Dermis blood vessel endothelial cell (primary cell): ENCODE data around the gene TAS2R50. TPM values are rescaled to one million over a fixed set of nuclear protein-coding genes. Genes with fewer than 3 reads are reported as not detected.

ENCODE experiments used
- DNase-seq: peaks from one replicate; pipeline ENCODE4 v3.0.0; 2010
- total RNA-seq: library from RNA; depleted of rRNA; stranded (reverse); fragments of >200 nt; gene quantifications from 2 replicates; pipeline ENCODE4 v1.2.3, GENCODE V29; 2014

Gene TAS2R50
- total RNA-seq, 1 donor from 2014 or later: 3.6 TPM

DNA sequence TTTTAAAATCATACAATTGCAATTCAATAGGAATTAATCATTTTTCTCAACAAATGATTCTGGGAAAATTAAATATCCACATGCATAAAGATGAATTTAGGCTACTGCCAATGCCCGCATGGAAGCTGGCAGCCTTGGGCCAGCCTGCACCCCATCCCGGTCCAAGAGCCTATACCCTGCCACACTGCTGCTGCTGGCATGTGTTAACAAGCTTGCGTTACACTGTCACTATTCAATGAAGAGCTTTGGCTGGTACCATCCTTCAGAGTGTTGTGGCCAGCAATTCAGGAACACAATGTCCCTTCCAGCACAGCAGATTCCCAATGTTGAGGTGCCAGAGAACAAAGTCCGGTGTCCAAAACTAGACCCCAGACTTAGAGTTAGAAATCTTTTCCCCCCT, 34.1 kb downstream of the TAS2R50 start:
- no peak for DNase-seq

DNA sequence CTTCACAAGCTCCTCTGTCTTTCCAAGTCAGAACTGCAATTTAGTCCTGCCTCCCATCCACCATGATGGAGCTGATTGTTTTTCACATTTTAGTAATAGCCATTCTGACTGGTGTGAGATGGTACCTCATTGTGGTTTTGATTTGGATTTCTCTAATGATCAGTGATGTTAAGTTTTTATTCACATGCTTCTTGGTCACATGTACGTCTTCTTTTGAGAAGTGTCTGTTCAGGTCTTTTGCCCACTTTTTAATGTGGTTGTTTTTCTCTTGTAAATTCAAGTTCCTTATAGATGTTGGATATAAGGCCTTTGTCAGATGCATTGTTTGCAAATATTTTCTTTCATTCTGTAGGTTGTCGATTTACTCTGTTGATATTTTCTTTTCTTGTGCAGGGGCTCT, 43.5 kb downstream of the TAS2R50 start:
- no peak for DNase-seq

DNA sequence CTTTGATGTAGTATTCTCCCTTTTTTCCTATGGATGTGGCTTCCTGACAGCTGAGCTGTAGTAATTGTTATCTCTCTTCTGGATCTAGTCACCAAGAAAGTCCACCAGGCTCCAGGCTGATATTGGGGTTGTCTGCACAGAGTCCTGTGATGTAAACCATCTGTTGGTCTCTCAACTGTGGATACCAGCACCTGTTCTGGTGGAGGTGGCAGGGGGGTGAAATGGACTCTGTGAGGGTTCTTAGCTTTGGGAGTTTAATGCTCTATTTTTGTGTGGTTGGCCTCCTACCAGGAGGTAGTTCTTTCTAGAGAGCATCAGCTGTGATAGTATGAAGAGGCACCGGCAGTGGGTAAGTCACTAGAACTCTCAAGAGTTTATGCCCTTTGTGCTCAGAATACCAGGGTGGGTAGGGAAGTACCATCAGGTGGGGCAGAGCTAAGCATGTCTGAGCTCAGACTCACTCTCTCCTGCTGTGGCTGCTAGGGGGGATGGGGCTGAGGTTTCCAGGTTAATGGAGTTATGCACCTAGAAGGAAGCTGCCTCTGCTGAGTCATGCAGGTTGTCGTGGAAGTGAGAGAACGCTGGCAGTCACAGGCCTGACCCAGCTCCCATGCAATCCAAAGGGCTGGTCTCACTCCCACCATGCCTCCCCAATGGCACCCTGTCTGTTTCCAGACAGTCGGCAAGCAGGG, 44.6 kb downstream of the TAS2R50 start:
- DNase-seq: no peak

DNA sequence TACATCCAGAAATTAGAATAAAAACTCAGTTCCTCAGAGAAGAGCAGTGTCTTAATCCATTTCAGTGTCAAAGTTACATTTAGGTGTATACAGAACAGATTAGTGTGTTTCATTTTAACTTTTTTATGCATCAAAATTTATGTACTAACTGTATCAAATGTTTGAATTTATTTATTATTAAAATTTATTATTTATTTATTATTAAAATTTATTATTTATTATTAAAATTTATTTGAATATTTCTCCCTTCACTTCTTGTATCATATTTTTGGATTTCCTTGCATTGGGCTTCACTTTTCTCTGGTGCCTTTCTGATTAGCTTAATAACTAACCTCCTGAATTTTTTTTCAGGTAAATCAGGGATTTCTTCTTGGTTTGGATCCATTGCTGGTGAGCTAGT, 45.3 kb downstream of the TAS2R50 start:
- DNase-seq: no peak

DNA sequence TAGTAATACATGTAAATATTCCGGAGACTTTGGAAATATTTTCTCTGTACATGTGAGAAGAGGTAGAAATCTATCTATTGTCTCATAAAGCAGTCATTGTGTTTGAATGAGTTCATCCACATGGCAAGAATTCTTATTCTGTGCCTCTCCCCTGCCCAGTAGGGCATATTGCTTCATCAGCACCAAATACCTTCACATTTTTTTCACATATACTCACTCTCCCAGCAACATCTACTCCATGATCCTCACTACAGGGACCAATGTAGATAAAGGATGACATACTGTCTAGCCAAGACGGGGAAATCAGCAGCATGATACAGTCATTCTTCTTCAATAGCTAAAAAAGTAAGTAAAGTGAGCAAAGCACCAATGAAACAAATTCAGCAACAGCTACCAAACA, 46.3 kb downstream of the TAS2R50 start:
- DNase-seq: no peak

DNA sequence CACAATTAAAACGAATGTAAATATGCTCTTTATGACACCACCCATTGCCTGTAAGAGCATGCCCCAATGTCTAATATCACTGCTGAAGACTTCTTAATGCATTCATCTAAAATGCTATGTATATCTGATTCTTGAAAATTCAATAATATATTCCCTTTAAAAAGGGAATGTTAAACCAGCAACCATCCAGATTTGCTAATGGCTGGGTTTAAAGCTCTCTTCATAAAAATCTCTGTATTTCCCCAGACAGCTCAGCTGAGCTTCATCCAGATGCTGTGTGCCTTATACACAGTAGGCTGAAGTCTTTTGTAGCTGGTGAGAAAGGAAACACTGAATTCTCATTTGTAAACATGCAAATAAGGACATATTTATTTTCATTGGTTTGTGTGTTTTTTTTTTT, 47.5 kb downstream of the TAS2R50 start, which contains the start of gene TAS2R14:
Gene TAS2R14, minus strand, starts transcription at position 101 of the 400 bp plus-strand sequence. Its CDS starts 56 bp downstream, at position 45.
- DNase-seq: no peak

DNA sequence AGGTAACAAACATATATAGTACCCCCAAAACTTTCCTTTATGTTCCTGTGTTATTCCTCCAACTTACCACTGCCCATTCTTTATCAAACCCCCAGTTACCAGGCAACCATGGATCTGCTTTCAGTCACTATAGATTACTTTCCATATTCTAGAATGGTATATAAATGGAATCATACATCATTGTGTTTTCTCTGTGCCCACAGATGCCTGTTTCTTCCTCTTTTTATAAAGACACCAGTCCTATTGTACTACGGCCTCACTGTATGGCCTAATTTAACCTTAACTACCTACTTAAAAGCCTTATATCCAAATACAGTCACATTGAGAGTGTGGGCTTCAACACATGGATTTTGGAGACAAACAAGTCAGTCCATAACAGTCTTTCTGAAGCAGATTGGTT, 50.2 kb downstream of the TAS2R50 start:
- no peak for DNase-seq

Other genes starting within 250 kb of the TAS2R50 start
- gene TAS2R7, start 184.3 kb downstream of the TAS2R50 start, total RNA-seq: not detected in 2 replicates
- gene TAS2R8, start 179.6 kb downstream of the TAS2R50 start, total RNA-seq: not detected in 2 replicates
- not detected in 2 replicates for gene TAS2R9, start 176.7 kb downstream of the TAS2R50 start, total RNA-seq
- gene TAS2R10, start 160.6 kb downstream of the TAS2R50 start, total RNA-seq: 0.17 and 0.37 TPM in 2 replicates
- 0.17 and 0.33 TPM in 2 replicates for gene PRR4, start 137.4 kb downstream of the TAS2R50 start, total RNA-seq
- gene PRH1, start 102.7 kb downstream of the TAS2R50 start, total RNA-seq: 11.2 and 12.8 TPM in 2 replicates
- 0.84 and 1.0 TPM in 2 replicates for gene TAS2R13, start 77.3 kb downstream of the TAS2R50 start, total RNA-seq
- not detected in 2 replicates for gene PRH2, start 57.7 kb downstream of the TAS2R50 start, total RNA-seq
- 0.74 and 2.0 TPM in 2 replicates for gene TAS2R14, start 47.6 kb downstream of the TAS2R50 start, total RNA-seq
- 2.2 and 3.6 TPM in 2 replicates for gene TAS2R20, start 11.4 kb upstream of the TAS2R50 start, total RNA-seq
- 4.0 and 9.2 TPM in 2 replicates for gene TAS2R19, start 35.7 kb upstream of the TAS2R50 start, total RNA-seq
- 3.8 and 6.8 TPM in 2 replicates for gene TAS2R31, start 44.5 kb upstream of the TAS2R50 start, total RNA-seq
- gene TAS2R46, start 75.4 kb upstream of the TAS2R50 start, total RNA-seq: 2.4 and 3.6 TPM in 2 replicates
- 1.0 and 2.1 TPM in 2 replicates for gene TAS2R43, start 105.4 kb upstream of the TAS2R50 start, total RNA-seq
- gene TAS2R30, start 147.7 kb upstream of the TAS2R50 start, total RNA-seq: 3.9 and 6.8 TPM in 2 replicates
- 6.6 and 7.4 TPM in 2 replicates for gene SMIM10L1, start 184.3 kb upstream of the TAS2R50 start, total RNA-seq
- not detected in 2 replicates for gene TAS2R42, start 200.0 kb upstream of the TAS2R50 start, total RNA-seq